Stimulated activated CD4-positive, alpha-beta T cell treated with anti-CD3 and anti-CD28 coated beads, Interleukin-4, amount 100 ng/mL, for 24 hours (primary cell): Measurements from ENCODE around the gene PPA1.
A peak's percentile ranks its signal among the peaks of the same experiment; 100 is the strongest.
"Not testable (repeated sequence)": the region's sequence is repeated elsewhere in the genome, so short reads cannot be mapped to it uniquely, and the experiment has no call there.

Experiments used
- DNase-seq: peaks from one replicate; pipeline ENCODE4 v3.0.0-alpha.2; 2020

The PPA1 gene

DNA sequence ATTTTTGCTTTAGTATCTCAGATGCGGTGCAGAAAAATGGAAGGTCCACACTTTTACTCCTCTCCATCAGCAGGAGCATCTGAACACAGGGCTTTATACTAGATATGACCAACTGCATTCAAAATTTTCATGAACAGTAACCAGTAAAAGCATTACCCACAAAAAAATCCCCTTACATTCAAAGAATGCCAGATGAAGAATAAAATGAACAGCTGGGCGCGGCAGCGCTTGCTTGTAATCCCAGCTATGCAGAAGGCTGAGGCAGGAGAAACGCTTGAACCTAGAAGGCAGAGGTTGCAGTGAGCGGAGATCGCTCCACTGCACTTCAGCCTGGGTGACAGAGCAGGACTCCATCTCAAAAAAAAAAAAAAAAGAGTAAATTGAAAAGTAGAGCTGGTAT, 66.0 kb downstream of the PPA1 start:
- DNase-seq, result no peak

DNA sequence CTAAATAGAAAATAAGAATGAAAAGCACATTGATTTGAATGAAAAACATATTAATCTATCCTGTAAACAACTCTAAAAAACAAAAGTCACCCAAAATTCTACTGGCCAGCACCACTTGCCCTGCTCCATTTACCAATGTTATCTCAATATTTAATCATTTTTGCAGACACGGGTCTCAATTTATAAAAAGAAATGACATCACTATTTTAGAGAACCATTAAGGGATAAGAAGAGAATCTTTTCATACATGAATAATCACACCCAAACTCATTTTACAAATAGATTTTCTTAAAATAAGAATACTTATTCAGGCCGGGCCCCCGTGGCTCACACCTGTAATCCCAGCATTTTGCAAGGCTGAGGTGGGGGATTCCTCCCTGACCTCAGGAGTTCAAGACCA, 66.8 kb downstream of the PPA1 start:
- no peak for DNase-seq

DNA sequence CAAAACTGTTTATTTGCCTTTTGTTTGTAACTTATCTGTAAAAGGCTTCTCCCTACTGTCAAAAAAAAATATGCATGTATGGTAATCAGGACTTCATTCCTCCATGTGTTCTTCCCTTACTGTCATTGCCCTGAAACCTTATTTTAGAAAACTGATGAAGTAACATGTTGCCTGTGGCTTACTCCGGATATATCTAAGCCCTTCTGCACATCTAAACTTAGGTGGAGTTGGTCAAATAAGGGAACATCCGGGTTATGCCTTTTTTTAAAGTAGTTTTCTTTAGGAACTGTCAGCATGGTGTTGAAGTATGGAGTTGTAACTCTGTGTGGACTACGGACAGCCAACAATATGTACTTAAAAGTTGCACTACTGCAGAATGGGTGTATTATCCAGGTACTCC, 69.1 kb downstream of the PPA1 start:
- DNase-seq, result no peak

DNA sequence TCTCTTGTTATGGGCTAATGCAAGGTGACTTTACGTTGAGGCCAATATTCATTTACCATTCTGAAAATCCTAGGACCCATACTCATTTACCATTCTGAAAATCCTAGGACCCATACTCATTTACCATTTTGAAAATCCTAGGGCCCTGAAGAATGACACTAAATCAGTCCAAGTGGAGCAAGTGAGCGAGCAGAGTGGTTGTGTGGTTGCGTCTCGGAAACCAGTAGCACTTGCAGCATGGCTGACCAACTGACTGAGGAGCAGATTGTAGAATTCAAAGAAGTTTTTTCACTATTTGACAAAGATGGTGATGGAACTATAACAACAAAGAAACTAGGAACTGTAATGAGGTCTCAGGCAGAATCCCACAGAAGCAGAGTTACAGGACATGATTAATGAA, 69.8 kb downstream of the PPA1 start:
- DNase-seq, result no peak

DNA sequence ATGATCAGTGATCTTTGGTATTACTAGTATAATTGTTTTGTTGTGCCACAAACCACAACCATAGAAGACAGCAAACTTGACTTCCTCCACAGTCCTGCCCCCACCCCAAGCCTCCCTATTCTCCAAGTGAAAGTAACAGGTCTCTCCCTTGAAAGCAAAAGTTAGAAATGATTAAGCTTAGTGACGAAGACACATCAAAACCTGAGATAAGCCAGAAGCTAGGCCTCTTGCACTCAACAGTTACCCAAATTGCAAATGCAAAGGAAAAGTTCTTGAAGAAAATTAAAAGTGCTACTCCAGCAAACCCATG, 70.4 kb downstream of the PPA1 start:
- DNase-seq, result peak; percentile 71

DNA sequence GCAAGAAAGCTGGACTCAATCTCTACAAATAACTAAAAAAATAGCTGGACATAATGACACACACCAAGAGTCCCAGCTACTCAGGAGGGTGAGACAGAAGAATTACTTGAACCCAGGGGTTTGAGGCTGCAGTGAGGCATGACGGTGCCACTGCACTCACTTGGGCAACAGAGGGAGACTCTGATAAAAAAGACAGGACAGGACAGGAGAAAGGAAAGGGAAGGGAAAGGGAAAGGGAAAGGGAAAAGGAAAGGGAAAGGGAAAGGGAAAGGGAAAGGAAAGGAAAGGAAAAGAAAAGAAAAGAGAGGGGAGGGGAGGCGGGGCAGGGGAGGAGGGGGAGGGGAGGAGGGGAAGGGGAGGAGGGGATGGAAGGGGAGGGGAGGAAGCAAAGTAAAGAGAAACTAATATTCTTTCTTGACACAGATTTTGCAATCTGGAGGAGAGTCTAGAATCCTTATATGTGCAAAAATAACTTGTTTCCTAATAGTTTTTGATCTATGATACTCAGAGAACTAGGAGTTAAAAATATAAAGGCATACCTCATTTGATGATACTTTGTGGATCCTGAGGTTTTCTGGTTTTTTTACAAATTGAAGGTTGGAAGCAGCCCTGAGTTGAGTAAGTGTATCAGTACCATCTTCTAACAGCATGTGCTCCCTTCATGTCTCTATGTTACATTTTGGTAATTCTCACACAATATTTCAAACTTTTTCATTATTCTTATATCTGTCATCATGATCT, 70.9 kb downstream of the PPA1 start:
- no peak for DNase-seq

DNA sequence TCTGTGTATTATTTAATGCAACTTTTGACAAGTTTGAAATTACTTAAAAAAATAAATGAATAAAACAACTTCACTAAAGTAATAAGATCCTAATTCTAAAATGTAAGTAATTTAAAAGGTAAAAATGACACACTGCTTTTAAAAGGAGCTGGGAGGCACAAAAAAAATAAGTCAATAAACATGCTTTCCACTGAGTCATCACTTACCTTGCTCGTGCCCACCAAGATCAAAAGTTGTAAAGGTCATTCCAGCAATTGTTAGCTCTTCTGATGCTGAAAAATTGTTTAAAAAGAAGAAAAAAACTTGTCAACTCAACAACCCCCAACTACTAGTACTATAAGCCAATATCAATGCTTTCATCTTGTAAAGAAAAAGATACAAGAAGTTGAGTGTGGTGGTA, 72.4 kb downstream of the PPA1 start:
- DNase-seq, result no peak

DNA sequence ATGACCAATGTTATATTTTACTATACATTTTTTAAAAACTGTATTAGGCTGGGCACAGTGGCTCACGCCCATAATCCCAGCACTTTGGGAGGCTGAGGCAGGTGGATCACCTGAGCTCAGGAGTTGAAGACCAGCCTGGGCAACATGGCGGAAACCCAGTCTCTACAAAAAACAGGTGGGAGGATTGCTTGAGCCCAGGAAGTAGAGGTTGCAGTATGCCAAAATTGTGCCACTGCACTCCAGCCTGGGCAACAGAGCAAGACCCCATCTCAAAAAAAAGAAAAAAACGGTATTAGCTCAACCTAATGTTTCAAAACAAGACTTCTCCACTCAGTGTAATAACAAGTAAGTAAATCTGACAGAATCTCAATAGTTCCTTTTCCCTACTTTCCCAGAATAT, 73.9 kb downstream of the PPA1 start:
- not testable (repeated sequence) for DNase-seq

DNA sequence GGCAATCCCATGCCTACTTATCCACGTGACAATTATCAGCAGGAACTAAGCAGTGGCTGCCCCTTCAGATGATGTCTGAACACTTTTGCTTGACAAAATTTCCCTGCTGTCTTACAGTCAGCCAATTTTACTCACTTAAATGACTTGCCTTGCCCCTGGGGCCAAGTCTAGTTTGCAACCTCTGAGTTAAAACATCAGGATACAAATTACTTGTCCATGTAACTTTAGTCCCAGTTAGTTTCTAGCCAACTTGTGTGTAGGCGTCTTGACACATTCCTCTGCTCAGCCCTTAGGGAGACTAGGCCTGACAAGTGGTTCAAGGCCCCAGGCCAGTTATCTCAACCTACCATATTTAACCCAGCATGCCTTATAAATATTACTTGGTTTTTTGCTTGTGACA, 75.1 kb downstream of the PPA1 start:
- DNase-seq, result no peak

DNA sequence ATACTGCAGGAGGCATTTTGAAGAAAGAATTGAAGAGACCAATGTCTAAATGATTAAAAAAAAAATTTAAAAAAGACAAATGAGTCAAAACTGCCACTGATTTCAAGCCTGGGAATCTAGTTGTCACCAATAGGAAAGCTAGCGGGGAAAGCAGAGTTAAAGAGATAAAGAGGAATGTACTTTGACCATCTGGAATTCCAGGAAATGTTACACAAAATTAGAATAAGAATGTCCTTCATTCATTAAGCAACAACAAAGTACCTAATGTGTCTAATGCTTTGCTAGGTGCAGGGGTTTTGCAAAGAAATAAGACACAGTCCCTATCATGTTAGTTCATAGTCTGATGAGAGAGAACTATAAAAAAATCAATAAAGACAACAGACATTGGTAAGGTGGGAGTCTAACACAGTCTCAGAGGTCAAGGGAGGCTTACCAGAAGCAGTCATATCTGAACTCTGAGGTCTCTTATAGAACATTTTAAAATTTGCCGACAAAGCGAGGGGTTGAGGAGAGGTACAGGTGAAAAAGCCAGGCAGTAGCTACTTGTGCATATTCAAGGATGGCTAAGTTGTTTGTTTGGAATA, 77.9 kb downstream of the PPA1 start:
- no peak for DNase-seq
